ENCODE measurements around the gene UBE2H. TPM values are rescaled to one million over a fixed set of nuclear protein-coding genes. Genes with fewer than 3 reads are reported as not detected.

UBE2H gene
- polyA plus RNA-seq, 1 of the 3 experiments (the other 2 are of a cell fraction) = 129 TPM

- TF ChIP-seq CHD2 (IDR thresholded peaks at IDR 0.05; ENCODE audit: low read length, partially characterized antibody) (no peak), CTCF (IDR thresholded peaks at IDR 0.05) (no peak), RFX5 (IDR thresholded peaks at IDR 0.05; ENCODE audit: low read length) (no peak), REST (IDR thresholded peaks at IDR 0.05; ENCODE audit: low read depth, low read length) (no peak), FOXJ3 (CRISPR knock-in tag; IDR thresholded peaks at IDR 0.05) (no peak), JUND (IDR thresholded peaks at IDR 0.05) (no peak), GATA2 (CRISPR knock-in tag; IDR thresholded peaks at IDR 0.05) (no peak), TEAD4 (IDR thresholded peaks at IDR 0.05; ENCODE audit: borderline replicate concordance, insufficient read depth) (no peak), GABPA (IDR thresholded peaks at IDR 0.05; ENCODE audit: low read depth) (no peak), NRF1 (IDR thresholded peaks at IDR 0.05; ENCODE audit: low read depth, low read length) (no peak), RCOR1 (IDR thresholded peaks at IDR 0.05; ENCODE audit: low read length) (no peak)
- Histone ChIP-seq H3K36me3 (replicated peaks in 1 of 2; ENCODE audit: control insufficient read depth in 1 of 2, insufficient read depth in 2 of 2, low read length in 1 of 2) (peaks cover 0 to 20% of the 10 kb centered on the region in 2 experiments), H4K20me1 (ENCODE audit: insufficient read depth) (peaks cover 29% of the 10 kb centered on the region), H3K79me2 (ENCODE audit: insufficient read depth) (peaks cover 69% of the 10 kb centered on the region), H3K4me3 (ENCODE audit: low read depth in 2 of 2, low read length in 1 of 2) (peak overlapping the region; percentile 78 to 86), H3K4me1 (ENCODE audit: control insufficient read depth in 1 of 2, insufficient read depth in 2 of 2, low read depth in 1 of 2, low read length in 1 of 2) (peaks cover 14 to 20% of the 10 kb centered on the region in 2 experiments), H3K9me3 (no peaks in the 10 kb centered on the region), H3K4me2 (peak overlapping the region; percentile 83), H3K9ac (peak overlapping the region; percentile 83), H3F3A (replicated peaks; ENCODE audit: insufficient read depth) (peaks cover 44% of the 10 kb centered on the region), H2AFZ (ENCODE audit: low read depth) (no peak overlapping the region), H3K27me3 (ENCODE audit: insufficient read depth) (no peaks in the 10 kb centered on the region), H3K27ac (ENCODE audit: low read depth in 2 of 2, low read length in 1 of 2) (peak overlapping the region; percentile 90 to 97), H3K9me2 (no peaks in the 10 kb centered on the region)
- 9% methylated on average over 1 of the region's 1 CpG for WGBS (ENCODE audit: low lambda C conversion rate)
- CTCF ChIA-PET = interaction anchor here (0.6 to 5.8 kb wide), 15 partner anchors 9 to 479 kb away, joined by 3 to 35 read pairs (median 4); no protein-coding TSS in a partner anchor
- no peak for DNase-seq
- POLR2A ChIA-PET = interaction anchor here (1.2 kb wide), 1 partner anchor 204 kb away, joined by 3 read pairs; no protein-coding TSS in a partner anchor
Observed at GRCh38 chr7:129950933-129951225, 1.9 kb downstream of the UBE2H start.

All from SK-N-SH (cell line).